Activated naive CD4-positive, alpha-beta T cell treated with anti-CD3 and anti-CD28 coated beads, Interleukin-2, amount 50 U/mL, for 72 hours (primary cell): ENCODE measurements around the gene LAMB4. TPM values are rescaled to one million over a fixed set of nuclear protein-coding genes. Genes with fewer than 3 reads are reported as not detected.

ENCODE experiments used
- ATAC-seq, 2 donors: fragments of 150-1000 bp; cut with Tn5 transposase; 2 replicates each; pipeline ENCODE4 v1.10.0; 2021; ENCODE audit warnings: mild to moderate bottlenecking in 2 of 2, moderate library complexity in 2 of 2
- DNase-seq, 2 donors: peaks; one replicate each; pipeline ENCODE4 v3.0.0; 2021 to 2022; ENCODE audit warnings: low spot score in 2 of 2
- H3K27ac Mint-ChIP-seq, 2 donors: one replicate each; pipeline ENCODE4 v1.8.0; 2022; ENCODE audit warnings: mild to moderate bottlenecking in 2 of 2, mixed read lengths in 2 of 2
- H3K36me3 Mint-ChIP-seq, 2 donors: one replicate each; pipeline ENCODE4 v1.8.0; 2022; ENCODE audit warnings: mixed read lengths in 2 of 2
- H3K9me3 Mint-ChIP-seq, 2 donors: one replicate each; pipeline ENCODE4 v1.8.0; 2022; ENCODE audit warnings: mixed read lengths in 2 of 2
- total RNA-seq, 2 donors: library from RNA; stranded (reverse); gene quantifications; one replicate each; pipeline ENCODE4 v1.2.3, GENCODE V29; 2022

The LAMB4 gene
- total RNA-seq, 2 donors from 2014 or later, result not detected

DNA sequence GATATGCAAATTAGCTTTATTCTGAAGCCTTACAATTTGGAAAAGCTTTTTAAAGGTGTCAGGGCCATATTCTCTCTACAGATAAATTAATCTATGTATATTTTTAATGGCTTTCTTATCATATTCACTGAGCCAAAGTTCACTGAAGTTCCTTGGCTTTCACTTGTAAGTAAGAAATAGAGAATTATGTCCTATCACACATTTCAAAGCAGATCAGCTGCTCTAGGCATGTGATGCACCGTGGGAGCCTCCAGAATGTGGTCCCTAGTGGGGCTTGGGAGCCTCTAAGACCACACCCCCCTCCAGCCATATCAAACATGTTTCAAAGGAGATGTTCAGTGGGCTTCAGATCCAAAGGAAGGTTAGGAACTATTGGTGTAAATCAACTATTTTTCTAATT, 51.5 kb downstream of the LAMB4 start:
- Mint-ChIP-seq H3K36me3 (no peaks in the 10 kb centered on the region), H3K27ac (no peak overlapping the region), H3K9me3 (peaks cover 7% of the 10 kb centered on the region in 2 donors)
- ATAC-seq, result no peak
- DNase-seq, result no peak

DNA sequence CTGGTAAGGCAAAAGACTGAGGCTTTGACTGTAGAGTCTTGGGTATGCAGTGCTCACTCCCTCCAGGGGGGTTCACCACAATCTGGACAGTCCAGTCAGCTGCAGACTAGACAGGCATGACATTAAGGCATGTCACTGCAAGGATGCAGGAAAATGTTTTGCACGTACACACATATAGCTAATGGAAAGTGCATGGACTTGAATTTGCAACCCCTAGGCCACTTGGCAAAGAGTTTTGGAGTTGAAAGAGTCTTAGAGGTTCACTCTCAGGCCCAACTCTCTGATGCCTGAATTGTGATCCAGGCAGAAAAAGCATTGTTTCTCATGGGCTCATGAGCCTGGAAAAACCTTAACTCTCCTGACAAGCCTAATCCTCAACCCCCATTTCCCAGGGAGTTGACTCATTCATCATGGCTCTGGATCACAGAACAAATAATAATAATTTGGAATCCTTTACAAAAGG, 51.9 kb downstream of the LAMB4 start:
- Mint-ChIP-seq H3K27ac (no peak overlapping the region), H3K36me3 (no peaks in the 10 kb centered on the region), H3K9me3 (peaks cover 7% of the 10 kb centered on the region in 2 donors)
- ATAC-seq (no peak), DNase-seq (no peak)

DNA sequence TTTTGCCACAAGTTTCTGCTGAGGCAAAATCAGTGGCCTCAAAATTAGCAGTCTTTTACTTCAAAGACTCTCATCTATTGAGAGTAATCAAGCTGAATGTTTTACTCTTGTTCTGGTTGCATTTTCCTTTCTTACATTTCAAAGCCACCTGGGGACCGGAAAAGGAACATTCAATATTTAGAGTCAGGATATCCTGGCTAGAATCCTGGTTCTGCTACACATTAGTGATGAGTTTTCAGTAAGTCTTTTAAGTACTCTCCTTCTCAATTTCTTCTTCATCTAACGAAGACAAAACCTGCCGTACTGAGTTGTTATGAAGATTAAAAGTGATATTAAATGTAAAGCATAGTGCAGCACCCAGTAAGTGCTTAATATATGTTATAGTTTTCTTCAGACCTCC, 52.5 kb downstream of the LAMB4 start:
- ATAC-seq, result no peak
- Mint-ChIP-seq H3K27ac (no peak overlapping the region), H3K9me3 (peaks cover 7% of the 10 kb centered on the region in 2 donors), H3K36me3 (no peaks in the 10 kb centered on the region)
- no peak for DNase-seq

DNA sequence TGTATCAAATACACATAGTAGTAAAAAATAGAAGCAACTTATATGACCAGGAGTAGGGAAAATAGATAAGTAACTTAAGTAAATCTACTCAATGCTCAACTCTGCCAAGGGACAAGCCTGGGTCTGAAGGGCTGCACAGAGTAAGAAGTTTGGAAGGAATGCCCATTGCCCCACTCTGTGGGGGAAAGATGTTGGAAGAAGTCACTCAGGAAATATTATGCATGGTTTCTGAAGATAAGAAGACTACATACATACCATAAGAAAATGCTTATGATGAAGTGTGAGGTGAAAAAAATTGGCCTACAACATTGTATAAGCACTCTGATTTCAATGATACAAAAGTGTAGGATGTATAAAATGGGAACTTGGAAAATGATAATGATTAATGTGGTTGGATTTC, 54.0 kb downstream of the LAMB4 start:
- DNase-seq, result no peak
- H3K9me3 Mint-ChIP-seq, result peaks cover under 1% of the 10 kb centered on the region in 2 donors
- H3K27ac Mint-ChIP-seq, result no peak overlapping the region
- ATAC-seq, result no peak
- H3K36me3 Mint-ChIP-seq, result no peaks in the 10 kb centered on the region

DNA sequence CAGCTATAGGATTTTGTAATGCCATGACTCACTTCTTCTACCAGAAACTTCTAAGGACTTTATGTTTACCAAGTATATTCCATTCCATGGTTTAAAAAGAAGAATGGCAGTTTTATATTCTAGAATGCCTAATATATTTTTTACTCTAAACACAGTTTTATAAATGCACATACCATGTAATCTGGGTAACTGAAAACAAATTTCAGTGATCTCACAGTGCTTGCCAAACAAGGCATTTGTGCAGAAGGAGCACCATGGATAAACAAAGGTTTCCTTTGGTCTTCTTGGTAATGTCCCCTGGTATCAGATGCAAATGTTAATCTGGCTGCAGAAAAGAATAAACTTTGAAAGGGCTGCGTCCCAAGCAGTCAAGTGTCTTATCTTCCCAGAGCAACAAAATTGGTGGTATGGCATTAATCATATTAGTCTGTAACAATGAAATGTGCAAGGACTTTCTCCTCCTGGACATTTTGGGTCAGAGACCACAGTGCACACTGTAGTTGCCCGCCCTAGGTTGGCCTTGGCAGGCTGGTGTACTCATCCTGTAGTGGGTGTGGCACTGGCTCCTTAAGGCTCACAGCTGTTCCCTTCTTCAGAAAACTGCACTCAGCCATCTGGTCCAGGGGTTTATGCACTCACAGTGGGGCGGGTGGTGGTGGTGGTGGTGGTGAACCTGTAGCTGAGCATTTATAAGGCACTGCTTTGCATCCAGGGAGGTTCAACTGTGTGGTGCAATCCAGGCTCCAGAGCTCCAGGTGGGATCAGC, 56.7 kb downstream of the LAMB4 start:
- no peak for DNase-seq
- no peak for ATAC-seq

DNA sequence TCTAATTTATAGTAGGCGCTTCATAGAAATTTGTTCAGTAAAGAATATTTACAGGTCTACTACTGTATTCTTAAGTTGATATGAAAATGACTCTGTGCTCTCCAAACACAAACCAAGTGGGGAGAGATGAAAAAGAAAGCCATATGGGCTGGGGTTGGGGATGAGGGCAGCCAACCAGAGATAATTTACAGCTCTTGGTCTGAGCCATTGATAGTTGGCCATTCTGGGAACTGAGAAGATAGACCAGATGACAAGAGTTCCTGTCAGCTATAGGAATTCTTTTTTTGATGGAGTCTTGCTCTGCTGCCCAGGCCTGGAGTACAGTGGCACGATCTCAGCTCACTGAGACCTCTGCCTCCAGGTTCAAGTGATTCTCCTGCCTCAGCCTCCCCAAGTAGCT, 57.4 kb downstream of the LAMB4 start:
- Mint-ChIP-seq H3K9me3 (no peaks in the 10 kb centered on the region), H3K36me3 (no peaks in the 10 kb centered on the region), H3K27ac (no peak overlapping the region)
- DNase-seq (no peak), ATAC-seq (no peak)

More for the DNA sequence above, 56.7 kb downstream of the LAMB4 start:
- H3K27ac Mint-ChIP-seq, result no peak overlapping the region
- H3K36me3 Mint-ChIP-seq, result no peaks in the 10 kb centered on the region
- H3K9me3 Mint-ChIP-seq, result no peaks in the 10 kb centered on the region

DNA sequence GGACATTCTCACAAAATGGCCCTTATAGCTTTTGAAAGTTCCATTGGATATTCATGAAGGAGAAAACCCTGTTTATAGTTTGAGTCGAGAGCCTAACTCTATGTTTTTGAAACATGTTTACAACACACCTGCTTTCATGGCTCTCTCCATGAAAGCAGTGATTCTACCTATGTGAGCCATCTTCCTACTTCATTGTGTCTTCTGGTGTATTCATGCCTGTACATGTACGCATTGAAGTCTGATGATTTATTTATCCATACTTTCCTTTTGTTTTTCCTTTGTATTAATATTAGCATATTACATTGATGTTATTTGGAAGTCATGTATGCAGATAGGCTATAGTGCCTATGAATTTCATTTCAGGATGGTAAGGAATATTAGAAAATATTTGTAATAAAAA, 58.0 kb downstream of the LAMB4 start:
- no peaks in the 10 kb centered on the region for H3K36me3 Mint-ChIP-seq
- ATAC-seq, result no peak
- H3K9me3 Mint-ChIP-seq, result no peaks in the 10 kb centered on the region
- no peak overlapping the region for H3K27ac Mint-ChIP-seq
- no peak for DNase-seq

DNA sequence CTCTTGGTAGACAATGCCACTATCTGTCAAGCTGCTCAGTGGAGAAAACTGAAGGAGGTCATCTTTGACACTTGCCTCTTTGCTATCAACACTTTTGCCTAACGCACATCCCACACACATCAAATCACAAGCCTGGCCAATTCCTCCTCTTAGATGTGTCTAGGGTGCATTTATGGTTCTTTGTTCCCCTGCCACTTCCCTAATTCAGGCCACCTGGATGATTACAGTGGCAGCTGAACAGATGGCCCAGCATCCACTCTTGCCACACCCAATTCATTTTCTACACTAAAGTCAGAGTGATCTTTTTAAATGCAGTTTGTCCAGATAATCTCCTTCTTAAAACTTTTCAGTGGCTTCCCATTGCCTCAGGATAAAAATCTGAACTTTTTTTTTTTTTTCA, 58.6 kb downstream of the LAMB4 start:
- no peak for DNase-seq
- H3K9me3 Mint-ChIP-seq, result no peaks in the 10 kb centered on the region
- no peak for ATAC-seq
- H3K27ac Mint-ChIP-seq, result no peak overlapping the region
- no peaks in the 10 kb centered on the region for H3K36me3 Mint-ChIP-seq

DNA sequence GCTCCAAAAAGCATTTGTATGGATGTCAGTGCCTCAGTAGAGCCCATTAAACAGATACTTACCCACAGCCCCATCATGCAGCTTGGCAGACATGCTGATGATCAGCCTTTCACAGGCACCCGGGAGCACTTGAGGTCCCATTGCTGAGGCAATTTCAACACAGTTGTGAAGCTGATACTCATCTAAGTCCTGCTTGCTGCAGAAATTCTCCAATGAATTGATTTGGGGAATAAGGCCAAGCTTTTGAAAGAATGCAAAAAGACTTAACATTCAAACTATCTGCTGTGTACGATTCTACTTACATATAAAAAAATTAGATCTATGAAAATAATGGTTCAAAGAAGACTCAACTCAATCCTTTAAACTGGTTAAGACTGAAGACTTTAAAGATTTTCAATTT, 60.5 kb downstream of the LAMB4 start:
- H3K27ac Mint-ChIP-seq, result no peak overlapping the region
- ATAC-seq (no peak), DNase-seq (no peak)
- H3K9me3 Mint-ChIP-seq, result no peaks in the 10 kb centered on the region
- no peaks in the 10 kb centered on the region for H3K36me3 Mint-ChIP-seq

DNA sequence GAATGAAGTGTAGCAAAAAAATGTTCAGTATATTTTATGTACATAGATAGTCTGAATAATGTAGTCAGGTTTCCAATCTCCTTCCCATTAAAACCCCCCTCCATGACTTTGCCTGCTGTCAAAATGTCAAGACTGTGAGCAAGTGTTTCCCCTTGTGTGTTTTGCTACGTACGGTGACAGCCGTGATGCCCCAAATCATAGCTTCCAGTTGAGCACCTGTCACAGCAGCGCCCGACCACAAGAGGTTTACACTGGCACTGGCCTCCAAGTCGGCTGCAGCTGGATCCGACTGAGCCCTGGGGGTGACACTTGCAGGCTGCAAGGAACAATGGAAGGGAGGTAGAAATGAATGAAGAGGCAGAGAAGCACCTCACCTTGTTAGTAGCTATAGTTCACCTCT, 62.3 kb downstream of the LAMB4 start:
- no peaks in the 10 kb centered on the region for H3K9me3 Mint-ChIP-seq
- no peak overlapping the region for H3K27ac Mint-ChIP-seq
- no peak for DNase-seq
- no peak for ATAC-seq
- no peaks in the 10 kb centered on the region for H3K36me3 Mint-ChIP-seq

DNA sequence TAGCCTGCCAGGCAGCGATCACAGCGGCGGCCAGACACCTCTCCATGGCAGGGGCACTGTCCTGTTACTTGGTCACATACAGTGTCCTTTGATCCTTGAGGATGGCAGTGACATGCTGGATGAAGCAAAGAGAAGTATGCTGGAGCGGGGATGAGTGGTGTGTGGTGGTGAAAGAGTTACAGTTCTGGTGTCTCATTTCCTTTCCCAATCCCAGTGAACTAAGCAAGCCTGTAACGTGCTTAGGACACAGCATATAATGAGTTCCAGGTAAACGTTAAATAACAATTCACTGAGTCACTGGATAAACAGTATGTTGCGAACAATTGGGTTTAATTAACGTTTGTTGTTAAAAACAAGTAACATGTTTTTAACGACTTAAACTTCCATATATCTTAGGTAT, 63.7 kb downstream of the LAMB4 start:
- Mint-ChIP-seq H3K27ac (no peak overlapping the region), H3K9me3 (no peaks in the 10 kb centered on the region)
- DNase-seq, result no peak

DNA sequence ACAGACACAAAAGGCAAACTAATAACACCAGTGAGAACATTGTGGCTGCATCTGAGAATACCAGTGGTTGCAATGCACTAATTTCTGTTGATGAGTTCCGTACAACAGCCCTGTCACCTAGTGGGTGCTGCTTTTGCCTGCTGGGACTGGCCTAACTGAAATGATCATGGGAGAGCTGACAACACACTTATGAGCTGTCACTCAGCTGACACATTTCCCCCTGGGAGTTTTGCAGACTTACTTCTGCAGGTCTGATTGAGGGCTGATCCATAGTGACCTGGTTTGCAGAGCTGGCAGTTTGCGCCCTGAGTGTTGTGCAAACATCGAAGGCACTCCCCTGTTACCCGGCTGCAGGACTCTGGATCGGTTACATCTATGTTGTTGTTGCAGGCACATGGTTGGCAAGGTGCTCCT, 66.6 kb downstream of the LAMB4 start:
- Mint-ChIP-seq H3K36me3 (no peaks in the 10 kb centered on the region), H3K27ac (no peak overlapping the region), H3K9me3 (no peaks in the 10 kb centered on the region)
- DNase-seq (no peak), ATAC-seq (peak in 1 of 2 donors; percentile 53)

More for the DNA sequence above, 63.7 kb downstream of the LAMB4 start:
- no peak for ATAC-seq
- no peaks in the 10 kb centered on the region for H3K36me3 Mint-ChIP-seq

DNA sequence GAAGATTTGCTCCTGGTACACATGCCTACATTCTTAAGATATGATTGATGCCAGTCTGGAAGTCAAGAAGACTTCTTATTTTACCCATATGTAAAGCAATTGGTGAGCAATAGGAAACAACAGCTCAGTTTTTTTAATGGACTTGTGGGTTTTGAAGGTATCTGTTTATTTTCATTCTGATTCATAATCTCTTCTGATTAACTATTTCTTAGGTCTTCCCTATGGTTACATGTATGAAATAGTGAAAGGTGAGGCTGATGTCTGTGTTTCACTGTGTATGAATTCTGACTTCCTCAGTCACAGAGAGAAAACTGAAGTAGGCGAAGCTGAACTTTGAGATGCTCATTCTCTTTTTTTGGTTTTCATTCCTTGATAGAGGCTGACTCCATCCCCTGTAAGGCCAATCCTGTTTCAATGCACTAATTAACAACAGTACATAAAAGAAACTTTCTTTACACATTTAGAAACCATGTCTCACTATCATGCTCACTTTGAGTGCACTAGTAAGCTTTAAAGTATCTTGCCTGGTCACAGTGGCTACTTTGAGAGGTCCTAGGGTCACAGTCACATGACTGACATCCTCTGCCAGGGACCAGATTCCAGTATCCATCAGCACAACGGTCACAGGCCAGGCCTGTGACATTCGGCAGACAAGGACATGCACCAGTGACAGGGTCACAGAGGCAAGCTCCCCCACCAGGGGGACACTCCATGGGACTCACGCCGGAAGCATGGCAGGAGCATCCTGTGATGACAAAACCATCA, 67.7 kb downstream of the LAMB4 start:
- peak in 1 of 2 donors; percentile 30 for ATAC-seq
- Mint-ChIP-seq H3K27ac (no peak overlapping the region), H3K9me3 (no peaks in the 10 kb centered on the region)

DNA sequence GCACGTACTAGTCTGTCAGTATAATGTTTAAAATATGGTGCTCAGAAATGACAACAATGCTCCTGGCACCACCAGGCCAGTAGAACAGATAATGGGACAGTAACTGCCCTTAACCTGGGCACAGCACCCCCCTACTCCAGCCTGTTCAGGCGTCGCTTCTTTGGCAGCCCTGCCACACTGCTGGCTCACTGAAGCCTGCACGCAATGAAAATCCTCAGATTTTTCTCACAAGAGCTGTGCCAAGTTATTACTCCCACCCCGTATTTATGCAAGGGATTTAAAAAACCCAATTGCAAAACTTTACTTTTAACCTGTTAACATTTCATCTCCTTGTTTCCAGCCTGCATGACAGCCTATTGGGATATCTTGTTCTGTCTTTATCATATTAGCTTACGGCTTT, 70.6 kb downstream of the LAMB4 start:
- ATAC-seq (no peak), DNase-seq (no peak)
- no peaks in the 10 kb centered on the region for H3K36me3 Mint-ChIP-seq
- no peaks in the 10 kb centered on the region for H3K9me3 Mint-ChIP-seq
- no peak overlapping the region for H3K27ac Mint-ChIP-seq

More for the DNA sequence above, 67.7 kb downstream of the LAMB4 start:
- no peak for DNase-seq
- no peaks in the 10 kb centered on the region for H3K36me3 Mint-ChIP-seq

DNA sequence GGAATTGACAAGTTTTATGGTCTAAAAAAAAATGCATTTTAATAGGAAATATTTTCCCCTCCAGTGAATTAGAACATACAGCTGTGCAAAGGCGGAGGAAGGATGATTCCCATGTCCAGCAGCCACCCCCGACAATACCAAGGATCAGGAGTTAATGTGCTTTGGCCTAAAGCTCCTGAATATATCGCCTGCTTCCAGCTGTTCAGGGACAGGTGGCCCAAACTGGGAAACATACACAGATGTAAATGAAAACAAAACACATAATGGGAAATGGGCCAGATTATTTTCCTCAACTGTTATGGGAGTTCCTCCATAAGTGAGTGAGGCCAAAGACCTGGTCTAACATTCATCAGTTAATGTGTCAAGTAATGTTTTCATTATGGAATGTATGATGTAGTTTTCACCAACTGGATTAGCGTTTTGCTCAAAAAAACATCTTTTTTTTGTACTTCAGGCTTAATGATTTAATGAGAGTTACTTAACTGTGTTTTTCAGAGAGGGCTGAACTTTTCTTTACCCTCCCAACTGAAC, 72.1 kb downstream of the LAMB4 start:
- Mint-ChIP-seq H3K9me3 (no peaks in the 10 kb centered on the region), H3K27ac (no peak overlapping the region), H3K36me3 (no peaks in the 10 kb centered on the region)
- ATAC-seq (no peak), DNase-seq (no peak)

DNA sequence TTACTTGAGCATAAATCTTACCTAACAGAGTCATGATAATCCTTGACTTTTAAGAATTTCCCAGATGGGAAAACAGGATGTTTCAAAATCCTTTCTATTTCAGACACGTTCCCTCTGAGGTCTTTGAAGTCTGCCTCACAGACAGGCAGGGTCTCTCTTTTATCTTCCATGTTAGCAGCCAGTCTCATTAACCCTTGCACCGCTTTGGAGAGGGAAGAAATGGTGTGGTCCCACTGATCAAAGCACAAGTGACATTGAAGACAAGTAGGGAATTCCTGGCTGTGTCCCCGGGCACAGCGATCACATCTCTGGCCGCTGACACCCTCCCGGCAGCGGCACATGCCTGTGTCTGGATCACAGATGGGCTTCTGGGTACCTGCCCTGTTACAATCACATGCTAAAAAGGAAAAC, 74.5 kb downstream of the LAMB4 start:
- Mint-ChIP-seq H3K27ac (no peak overlapping the region), H3K9me3 (no peaks in the 10 kb centered on the region), H3K36me3 (no peaks in the 10 kb centered on the region)
- no peak for ATAC-seq
- DNase-seq, result no peak

DNA sequence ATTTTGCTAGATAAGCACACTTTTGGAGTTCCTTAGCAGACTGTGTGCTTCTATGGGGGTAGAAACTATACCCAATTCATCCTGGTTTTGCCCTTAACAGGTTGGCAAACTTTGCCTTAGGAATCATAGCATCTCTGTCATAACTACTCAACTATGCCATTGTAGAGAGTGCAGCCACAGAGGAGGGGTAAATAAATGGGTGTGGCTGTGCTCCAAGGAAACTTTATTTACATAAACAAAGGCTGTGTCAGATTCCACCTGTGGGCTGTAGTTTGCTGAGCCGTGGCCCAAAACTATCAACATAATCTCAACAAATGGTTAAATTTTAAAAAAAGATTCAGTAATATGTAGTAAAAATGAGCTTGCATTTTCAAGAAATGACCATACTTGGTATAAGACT, 75.6 kb downstream of the LAMB4 start:
- no peak overlapping the region for H3K27ac Mint-ChIP-seq
- DNase-seq (no peak), ATAC-seq (no peak)
- H3K9me3 Mint-ChIP-seq, result no peaks in the 10 kb centered on the region
- H3K36me3 Mint-ChIP-seq, result no peaks in the 10 kb centered on the region
